Neural cell (in vitro differentiated cells): Measurements from ENCODE around the gene LCP1. TPM values are rescaled to one million over a fixed set of nuclear protein-coding genes. Genes with fewer than 3 reads are reported as not detected.

ENCODE experiments used
- H2AFZ ChIP-seq: fragments of 200-600, 300-800 bp; sonication (generic), shearing (Covaris generic); 2 replicates; pipeline ENCODE4 v1.6.0; 2014; ENCODE audit warnings: low read depth, mild to moderate bottlenecking, antibody characterized with exemption, low read length, moderate library complexity
- H3F3A ChIP-seq: fragments of 200-600 bp; shearing (Covaris generic); 2 replicates; pipeline ENCODE4 v1.6.1; 2016; ENCODE audit warnings: mild to moderate bottlenecking, moderate library complexity, mixed read lengths, antibody characterized with exemption, low read length; ENCODE audit not compliant: insufficient read depth, poor library complexity, severe bottlenecking
- H3K27ac ChIP-seq: fragments of 200-600, 300-800 bp; sonication (generic), shearing (Covaris generic); 2 replicates; pipeline ENCODE4 v1.5.1; 2014; ENCODE audit warnings: mild to moderate bottlenecking, low read length, moderate library complexity
- H3K27me3 ChIP-seq: fragments of 300-800, 200-600 bp; sonication (generic), shearing (Covaris generic); 2 replicates; pipeline ENCODE4 v1.6.0; 2014; ENCODE audit warnings: mild to moderate bottlenecking, low read depth, low read length, moderate library complexity; ENCODE audit not compliant: insufficient read depth
- H3K36me3 ChIP-seq: fragments of 300-800, 200-600 bp; sonication (generic), shearing (Covaris generic); 2 replicates; pipeline ENCODE4 v1.5.1; 2014; ENCODE audit warnings: mild to moderate bottlenecking, antibody characterized with exemption, low read length, moderate library complexity; ENCODE audit not compliant: insufficient read depth
- H3K4me2 ChIP-seq: fragments of 300-800, 200-600 bp; sonication (generic), shearing (Covaris generic); 2 replicates; pipeline ENCODE4 v1.6.0; 2014; ENCODE audit warnings: mild to moderate bottlenecking, low read length
- H3K4me3 ChIP-seq: fragments of 300-800, 200-600 bp; sonication (generic), shearing (Covaris generic); 2 replicates; pipeline ENCODE4 v1.5.1; 2014; ENCODE audit warnings: mild to moderate bottlenecking, low read length, moderate library complexity
- H3K79me2 ChIP-seq: fragments of 200-600 bp; shearing (Covaris generic); replicated peaks from 2 replicates; pipeline ENCODE4 v1.6.0; 2014; ENCODE audit warnings: mild to moderate bottlenecking, low read length, moderate library complexity; ENCODE audit not compliant: insufficient read depth
- H3K9ac ChIP-seq: fragments of 300-800, 200-600 bp; sonication (generic), shearing (Covaris generic); 2 replicates; pipeline ENCODE4 v1.6.1; 2016; ENCODE audit warnings: mild to moderate bottlenecking, low read length, mixed read lengths
- H3K9me2 ChIP-seq: fragments of 200-600 bp; shearing (Covaris generic); 2 replicates; pipeline ENCODE4 v1.6.1; 2016; ENCODE audit warnings: mild to moderate bottlenecking, low read length, mixed read lengths; ENCODE audit not compliant: insufficient read depth
- H3K9me3 ChIP-seq: fragments of 200-600, 300-800 bp; sonication (generic), shearing (Covaris generic); 2 replicates; pipeline ENCODE4 v1.6.1; 2016; ENCODE audit warnings: mild to moderate bottlenecking, mixed run types, low read length, moderate library complexity, mixed read lengths
- H4K20me1 ChIP-seq: fragments of 200-600 bp; shearing (Covaris generic); 2 replicates; pipeline ENCODE4 v1.6.1; 2016; ENCODE audit warnings: mild to moderate bottlenecking, mixed run types; ENCODE audit not compliant: insufficient read depth
- EP300 ChIP-seq: fragments of 450-650 bp; conservative IDR thresholded peaks from 2 replicates; pipeline ENCODE4 v1.6.1; 2014; ENCODE audit warnings: antibody characterized with exemption, mild to moderate bottlenecking, moderate library complexity; ENCODE audit not compliant: poor library complexity, severe bottlenecking
- EZH2 ChIP-seq: fragments of 200-600, 300-800 bp; shearing (Covaris generic), sonication (generic); IDR thresholded peaks from 2 replicates; pipeline ENCODE4 v1.6.1; 2014; ENCODE audit warnings: antibody characterized with exemption, low read length, borderline replicate concordance, mild to moderate bottlenecking; ENCODE audit not compliant: insufficient read depth, poor library complexity, severe bottlenecking
- MXI1 ChIP-seq: fragments of 450-650 bp; conservative IDR thresholded peaks from 2 replicates; pipeline ENCODE4 v1.6.1; 2014; ENCODE audit warnings: antibody characterized with exemption, mild to moderate bottlenecking; ENCODE audit not compliant: poor library complexity, severe bottlenecking
- POLR2AphosphoS5 ChIP-seq: IDR thresholded peaks from 2 replicates; pipeline ENCODE4 v1.6.1; 2012
- RAD21 ChIP-seq: fragments of 450-650 bp; conservative IDR thresholded peaks from 2 replicates; pipeline ENCODE4 v1.6.1; 2014; ENCODE audit warnings: antibody characterized with exemption, mild to moderate bottlenecking, moderate library complexity
- REST ChIP-seq: IDR thresholded peaks from 2 replicates; pipeline ENCODE4 v1.6.1; 2012; ENCODE audit warnings: borderline replicate concordance
- SMC3 ChIP-seq: fragments of 450-650 bp; conservative IDR thresholded peaks from 2 replicates; pipeline ENCODE4 v1.6.1; 2014; ENCODE audit warnings: antibody characterized with exemption, mild to moderate bottlenecking, moderate library complexity; ENCODE audit not compliant: poor library complexity
- TAF1 ChIP-seq: IDR thresholded peaks from 2 replicates; pipeline ENCODE4 v1.6.1; 2012; ENCODE audit warnings: low read depth
- polyA plus RNA-seq: library from polyadenylated mRNA; depleted of rRNA; stranded (reverse); fragments of >200 nt; gene quantifications from 2 replicates; pipeline ENCODE4 v1.2.3, GENCODE V29; 2014
- TF ChIP-seq, protein P1 (sequence below): fragments of 450-650 bp; IDR thresholded peaks from 2 replicates; pipeline ENCODE4 v1.5.1; 2014; ENCODE audit warnings: antibody characterized with exemption, mild to moderate bottlenecking, moderate library complexity; ENCODE audit not compliant: poor library complexity, severe bottlenecking

Gene LCP1
- polyA plus RNA-seq, 1 donor from 2014 or later: 0.76 TPM

DNA sequence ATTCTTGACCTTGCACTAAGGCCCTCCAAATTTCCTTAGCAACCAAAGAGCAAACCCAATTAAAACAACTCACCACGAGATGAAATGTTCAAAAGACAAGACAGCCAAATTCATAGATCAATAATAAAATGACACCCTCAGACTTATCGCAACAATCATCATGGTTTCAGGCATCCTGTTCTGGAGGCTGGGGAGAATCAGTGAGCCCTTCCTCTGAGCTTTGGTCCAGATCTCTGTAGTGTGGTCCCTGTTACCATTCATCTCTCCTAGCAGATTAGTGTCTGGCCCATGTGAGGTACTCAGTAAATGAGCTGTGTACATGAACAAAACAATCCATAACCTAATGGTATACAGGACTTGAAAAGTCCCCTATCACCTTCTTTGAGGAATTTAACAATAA is 12.2 kb downstream of the LCP1 start:
- Histone ChIP-seq H4K20me1 (no peaks in the 10 kb centered on the region), H3K4me3 (no peak overlapping the region), H3K9me2 (no peaks in the 10 kb centered on the region), H2AFZ (no peak overlapping the region), H3K27ac (no peak overlapping the region), H3K36me3 (no peaks in the 10 kb centered on the region), H3K4me2 (no peak overlapping the region), H3F3A (no peaks in the 10 kb centered on the region), H3K27me3 (no peaks in the 10 kb centered on the region), H3K9ac (no peak overlapping the region), H3K9me3 (no peaks in the 10 kb centered on the region), H3K79me2 (no peaks in the 10 kb centered on the region)
- TF ChIP-seq RAD21: no peak
- no peak for TF ChIP-seq TAF1
- TF ChIP-seq, protein P1, sequence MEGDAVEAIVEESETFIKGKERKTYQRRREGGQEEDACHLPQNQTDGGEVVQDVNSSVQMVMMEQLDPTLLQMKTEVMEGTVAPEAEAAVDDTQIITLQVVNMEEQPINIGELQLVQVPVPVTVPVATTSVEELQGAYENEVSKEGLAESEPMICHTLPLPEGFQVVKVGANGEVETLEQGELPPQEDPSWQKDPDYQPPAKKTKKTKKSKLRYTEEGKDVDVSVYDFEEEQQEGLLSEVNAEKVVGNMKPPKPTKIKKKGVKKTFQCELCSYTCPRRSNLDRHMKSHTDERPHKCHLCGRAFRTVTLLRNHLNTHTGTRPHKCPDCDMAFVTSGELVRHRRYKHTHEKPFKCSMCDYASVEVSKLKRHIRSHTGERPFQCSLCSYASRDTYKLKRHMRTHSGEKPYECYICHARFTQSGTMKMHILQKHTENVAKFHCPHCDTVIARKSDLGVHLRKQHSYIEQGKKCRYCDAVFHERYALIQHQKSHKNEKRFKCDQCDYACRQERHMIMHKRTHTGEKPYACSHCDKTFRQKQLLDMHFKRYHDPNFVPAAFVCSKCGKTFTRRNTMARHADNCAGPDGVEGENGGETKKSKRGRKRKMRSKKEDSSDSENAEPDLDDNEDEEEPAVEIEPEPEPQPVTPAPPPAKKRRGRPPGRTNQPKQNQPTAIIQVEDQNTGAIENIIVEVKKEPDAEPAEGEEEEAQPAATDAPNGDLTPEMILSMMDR: no peak
- no peak for TF ChIP-seq SMC3
- TF ChIP-seq EP300: no peak
- no peak for TF ChIP-seq MXI1
- TF ChIP-seq POLR2AphosphoS5: no peak
- no peak for TF ChIP-seq REST
- TF ChIP-seq EZH2: no peak

DNA sequence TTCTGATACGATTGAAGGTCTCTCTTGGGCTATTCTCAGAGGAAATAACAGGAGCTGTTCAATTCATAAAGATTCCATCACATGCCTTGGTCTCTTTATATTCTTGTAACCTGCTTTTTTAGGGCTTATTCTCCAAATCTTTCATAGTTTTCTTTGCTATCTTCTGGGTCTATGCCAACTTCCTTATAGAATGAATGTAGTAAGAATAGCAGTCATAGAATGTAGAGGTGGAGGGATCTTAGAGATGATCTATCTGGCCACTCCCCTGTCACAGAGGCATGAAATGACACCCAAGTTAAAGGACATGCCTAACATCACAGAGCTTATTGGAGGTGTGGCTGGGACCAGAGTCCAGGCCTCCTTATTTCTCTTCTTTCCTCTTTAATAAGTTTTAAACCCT is 13.2 kb downstream of the LCP1 start:
- H4K20me1 ChIP-seq: no peaks in the 10 kb centered on the region
- no peaks in the 10 kb centered on the region for H3K27me3 ChIP-seq
- no peak overlapping the region for H3K9ac ChIP-seq
- H3K4me3 ChIP-seq: no peak overlapping the region
- no peaks in the 10 kb centered on the region for H3K36me3 ChIP-seq
- no peaks in the 10 kb centered on the region for H3K9me2 ChIP-seq
- H3F3A ChIP-seq: no peaks in the 10 kb centered on the region
- TF ChIP-seq SMC3 (no peak), EZH2 (no peak), REST (no peak)
- no peak overlapping the region for H3K4me2 ChIP-seq
- H2AFZ ChIP-seq: no peak overlapping the region
- H3K27ac ChIP-seq: no peak overlapping the region
- no peaks in the 10 kb centered on the region for H3K79me2 ChIP-seq
- H3K9me3 ChIP-seq: no peaks in the 10 kb centered on the region
